ENCODE results near the gene SPANXC. TPM values are rescaled to one million over a fixed set of nuclear protein-coding genes. Genes with fewer than 3 reads are reported as not detected.
"Not testable (repeated sequence)": the region's sequence is repeated elsewhere in the genome, so short reads cannot be mapped to it uniquely, and the experiment has no call there.

The SPANXC gene
- total RNA-seq (2014; rRNA removed; shearing (Covaris generic)): not detected in 2 replicates

- not testable (repeated sequence) for DNase-seq (ENCODE audit: low spot score)
Observed at GRCh38 chrX:141242417-141242816, at the start of gene SPANXC. Gene SPANXC (minus strand): TSS chrX:141242517. CDS start chrX:141242457, 60 bp downstream.

DNA sequence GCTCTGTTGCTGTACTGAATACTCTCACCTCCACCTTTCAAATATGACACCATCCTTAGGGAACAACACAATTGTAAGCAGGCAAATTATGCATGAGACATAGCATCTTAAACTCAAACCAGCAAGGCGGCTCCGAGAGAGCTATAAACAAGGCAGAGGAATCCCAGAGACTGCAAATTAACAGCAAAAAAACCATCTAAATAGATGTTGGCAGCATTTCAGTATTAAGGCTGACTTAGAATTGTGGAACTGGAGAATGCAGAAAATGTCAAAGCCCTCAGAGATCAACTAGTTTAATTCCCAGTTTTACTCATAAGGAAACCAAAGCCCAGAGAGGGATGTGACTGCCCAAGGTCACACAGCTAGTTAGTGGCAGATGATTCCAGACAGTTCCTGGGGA, 37.2 kb upstream of the SPANXC start:
- no peak for DNase-seq (ENCODE audit: low spot score)

- DNase-seq (ENCODE audit: low spot score): peak; percentile 47
Observed at GRCh38 chrX:141278306-141278705, 36.0 kb upstream of the SPANXC start.

DNA sequence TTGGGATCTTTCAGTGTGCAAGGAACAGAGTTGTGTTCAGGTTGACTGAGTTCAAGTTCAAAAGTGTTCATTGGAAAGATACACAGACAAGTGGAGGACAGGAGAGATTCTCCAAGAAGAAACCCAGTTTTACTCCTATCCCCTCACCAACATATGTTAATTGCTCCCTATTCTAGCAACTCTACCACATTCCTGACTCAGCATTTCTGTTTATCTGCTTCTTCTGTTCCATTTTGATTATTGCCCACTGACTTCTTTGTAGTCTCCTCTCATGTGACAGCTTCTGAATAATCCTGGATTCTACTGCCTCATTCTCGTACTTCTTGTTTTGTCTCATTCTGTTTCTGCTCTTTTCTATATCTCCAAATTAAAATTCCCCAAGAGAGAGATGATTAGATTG, 15.8 kb upstream of the SPANXC start:
- DNase-seq (ENCODE audit: low spot score): no peak

DNA sequence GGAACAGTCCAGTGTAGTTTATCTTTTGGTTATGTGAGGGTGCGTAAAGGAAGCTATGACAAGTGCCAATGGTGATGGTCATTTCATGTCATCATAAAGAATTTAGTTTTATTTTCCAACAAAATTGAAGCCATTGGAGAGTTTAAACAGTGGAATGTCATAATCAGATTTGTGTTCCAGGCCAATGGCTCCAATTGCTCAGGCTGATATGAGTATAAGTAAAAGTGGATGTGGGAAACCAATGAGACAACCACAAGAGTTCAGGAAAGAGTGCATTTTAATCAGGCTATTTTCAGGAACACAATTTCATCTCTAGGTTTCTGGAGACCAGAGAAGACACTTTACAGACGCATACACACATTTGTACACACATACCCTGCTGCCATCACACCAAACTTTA, 20.7 kb downstream of the SPANXC start:
- DNase-seq (ENCODE audit: low spot score): no peak

GRCh38 chrX:141220342-141221008, 21.8 kb downstream of the SPANXC start:
- DNase-seq (ENCODE audit: low spot score): peak; percentile 11

DNA sequence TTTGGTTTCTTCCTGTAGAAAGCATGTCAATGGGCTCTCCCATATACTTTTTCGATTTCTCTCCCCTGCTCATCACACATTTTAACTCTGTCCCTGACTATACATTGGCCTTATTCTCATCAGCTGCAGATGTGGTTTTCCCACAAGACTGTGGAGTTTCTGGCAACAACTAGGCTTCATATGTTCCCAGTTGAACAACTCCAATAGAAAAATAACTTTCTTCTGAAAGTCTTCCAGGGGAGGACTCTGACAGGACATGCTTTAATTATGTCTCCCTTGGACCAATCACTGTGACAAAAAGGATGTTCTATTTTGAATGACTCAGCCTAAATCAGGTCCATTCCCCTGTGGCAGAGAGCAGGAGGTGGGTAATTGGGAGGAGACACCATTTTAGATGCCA, 28.1 kb downstream of the SPANXC start:
- DNase-seq (ENCODE audit: low spot score): no peak

- DNase-seq (ENCODE audit: low spot score): no peak
Observed at GRCh38 chrX:141201962-141202361, 40.4 kb downstream of the SPANXC start.

Other genes with a start within 250 kb of the SPANXC start
- gene SPANXB1, start 239.9 kb downstream of the SPANXC start, total RNA-seq (2014; rRNA removed; shearing (Covaris generic)): not detected in 2 replicates
- gene LDOC1, start 65.4 kb downstream of the SPANXC start, total RNA-seq (2014; rRNA removed; shearing (Covaris generic)): not detected in 2 replicates